Common myeloid progenitor, CD34-positive (primary cell): Measurements from ENCODE around the gene TRPT1.
A peak's percentile ranks its signal among the peaks of the same experiment; 100 is the strongest.

Experiments used
- CTCF ChIA-PET: fragments of 350-600 bp; sonication (Branson Sonifier 250); formaldehyde crosslinking; loops from one replicate; lab custom pipeline; 2021; ENCODE audit warnings: antibody characterized with exemption; lab: Charles Lee
- POLR2A ChIA-PET: fragments of 350-600 bp; sonication (Branson Sonifier 250); formaldehyde crosslinking; loops from one replicate; lab custom pipeline; 2021; ENCODE audit warnings: antibody characterized with exemption; lab: Charles Lee
- DNase-seq, 3 donors: peaks; one replicate each; pipeline versions ENCODE4 v3.0.0 to v3.0.0-alpha.2; 2013
- H3K27ac ChIP-seq, 2 experiments: 1 replicate in 1 of 2; 2 replicates in 1 of 2; pipeline ENCODE4 v1.7.0; 2013; ENCODE audit warnings: inconsistent platforms in 2 of 2, low read length in 2 of 2, mild to moderate bottlenecking in 2 of 2, low read depth in 1 of 2, moderate library complexity in 1 of 2; ENCODE audit not compliant: severe bottlenecking in 2 of 2, insufficient read depth in 1 of 2, poor library complexity in 1 of 2
- H3K27me3 ChIP-seq, 5 experiments: replicated peaks in 2 of 5; 1 replicate in 3 of 5; 2 replicates in 2 of 5; pipeline versions ENCODE4 v1.6.1 to v1.7.0; 2013; ENCODE audit warnings: low read length in 4 of 5, mild to moderate bottlenecking in 2 of 5, moderate library complexity in 2 of 5, inconsistent platforms in 1 of 5; ENCODE audit not compliant: insufficient read depth in 5 of 5, control insufficient read depth in 4 of 5
- H3K36me3 ChIP-seq, 4 experiments: 1 replicate in 2 of 4; 2 replicates in 2 of 4; pipeline versions ENCODE4 v1.6.1 to v1.7.0; 2013; ENCODE audit warnings: low read length in 3 of 4, control low read depth in 1 of 4, mild to moderate bottlenecking in 1 of 4; ENCODE audit not compliant: control insufficient read depth in 4 of 4, insufficient read depth in 4 of 4
- H3K4me1 ChIP-seq, 4 experiments: 1 replicate in 3 of 4; 2 replicates in 1 of 4; pipeline versions ENCODE4 v1.6.1 to v1.7.1; 2013; ENCODE audit warnings: low read length in 3 of 4, mild to moderate bottlenecking in 3 of 4, control low read depth in 1 of 4, inconsistent platforms in 1 of 4, moderate library complexity in 1 of 4; ENCODE audit not compliant: control insufficient read depth in 4 of 4, insufficient read depth in 4 of 4; ENCODE audit errors: control extremely low read depth in 1 of 4
- H3K4me3 ChIP-seq, 7 experiments: 1 replicate in 4 of 7; 2 replicates in 3 of 7; pipeline versions ENCODE4 v1.5.1 to v1.7.0; 2013; ENCODE audit warnings: mild to moderate bottlenecking in 7 of 7, low read length in 6 of 7, moderate library complexity in 6 of 7, inconsistent platforms in 2 of 7, low read depth in 2 of 7, control low read depth in 1 of 7; ENCODE audit not compliant: insufficient read depth in 4 of 7, control insufficient read depth in 1 of 7; ENCODE audit errors: extremely low read depth in 1 of 7
- H3K9me3 ChIP-seq, 5 experiments: 1 replicate in 4 of 5; 2 replicates in 1 of 5; pipeline versions ENCODE4 v1.6.1 to v1.7.1; 2013; ENCODE audit warnings: low read length in 4 of 5, mild to moderate bottlenecking in 2 of 5, inconsistent platforms in 1 of 5, low read depth in 1 of 5, moderate library complexity in 1 of 5; ENCODE audit not compliant: control insufficient read depth in 4 of 5, insufficient read depth in 2 of 5; ENCODE audit errors: control extremely low read depth in 1 of 5
- WGBS: methylation state at CpG from one replicate; pipeline ENCODE4 v1.1.5; 2013; ENCODE audit not compliant: insufficient coverage; 5-methylcytosine and 5-hydroxymethylcytosine counted together

TRPT1 gene

DNA sequence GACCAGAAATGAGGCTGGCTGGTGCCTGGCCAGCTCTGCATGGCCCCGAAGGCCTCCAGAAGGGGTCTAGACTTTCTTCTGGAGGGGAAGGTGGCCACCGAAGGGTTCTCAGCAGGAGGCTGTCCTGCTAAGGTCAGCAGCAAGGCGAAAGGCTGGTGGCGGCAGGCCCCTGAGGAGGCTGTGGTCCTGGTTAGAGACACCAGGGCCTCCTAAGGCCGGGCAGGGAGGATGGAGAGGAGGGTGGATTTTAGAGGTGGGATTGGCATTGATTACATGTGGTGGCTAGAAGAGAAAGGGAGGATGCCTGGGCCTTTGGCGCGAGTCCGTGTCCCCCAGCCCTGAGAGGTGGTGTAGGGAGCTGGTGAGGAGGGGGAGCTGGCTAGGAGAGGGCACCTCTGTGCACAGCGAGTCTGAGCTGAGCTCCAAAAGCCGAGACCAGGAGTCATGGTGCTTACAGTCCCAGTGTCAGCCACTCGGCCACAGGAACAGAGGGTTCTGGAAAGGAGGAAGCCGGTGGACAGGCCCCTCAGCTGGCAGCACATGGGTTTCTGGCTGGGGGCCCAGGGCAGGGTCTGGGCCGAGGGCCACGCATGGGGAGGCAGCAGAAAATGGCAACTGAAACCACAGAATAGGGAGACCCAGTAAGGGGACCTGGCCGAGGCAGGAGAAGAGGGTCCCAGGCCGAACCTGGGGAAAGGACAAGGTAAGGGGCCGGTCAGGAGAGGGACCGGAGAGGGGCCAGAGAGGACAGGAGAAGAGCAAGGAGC lies 17.0 kb downstream of the TRPT1 start:
- peak overlapping the region in 4 of 7 experiments; percentile 77 to 94 (median 90) for H3K4me3 ChIP-seq
- H3K27me3 ChIP-seq: no peaks in the 10 kb centered on the region
- CTCF ChIA-PET: interaction anchor here (1.6 to 15.6 kb wide), 7 partner anchors 11 to 94 kb away, joined by 7 to 321 read pairs (median 88); partner anchors contain the start of genes CATSPERZ, DNAJC4, ESRRA and FKBP2
- no peaks in the 10 kb centered on the region for H3K9me3 ChIP-seq
- DNase-seq: no peak
- H3K4me1 ChIP-seq: peaks cover 5 to 55% (median 52%) of the 10 kb centered on the region in 4 experiments
- H3K36me3 ChIP-seq: peaks cover 9 to 55% (median 37%) of the 10 kb centered on the region in 4 experiments
- WGBS: 77% methylated on average over 17 of the region's 18 CpGs
- H3K27ac ChIP-seq: peak overlapping the region; percentile 89 to 95
- POLR2A ChIA-PET: interaction anchor here (1.2 to 5.3 kb wide), 4 partner anchors 8 to 96 kb away, joined by 4 to 74 read pairs (median 27); partner anchors contain the start of genes ESRRA, FKBP2 and PPP1R14B

GRCh38 chr11:64208086-64208795 lies 17.7 kb downstream of the TRPT1 start:
- Histone ChIP-seq H3K36me3 (peaks cover 9 to 58% (median 41%) of the 10 kb centered on the region in 4 experiments), H3K4me1 (peaks cover 5 to 55% (median 53%) of the 10 kb centered on the region in 4 experiments), H3K27me3 (no peaks in the 10 kb centered on the region), H3K27ac (peak overlapping the region; percentile 89 to 95), H3K9me3 (no peaks in the 10 kb centered on the region), H3K4me3 (peak overlapping the region; percentile 36 to 94 (median 84))
- ChIA-PET POLR2A (interaction anchor here (0.6 to 5.9 kb wide), 11 partner anchors 9 to 109 kb away, joined by 3 to 74 read pairs (median 20); partner anchors contain the start of genes DNAJC4, ESRRA, FKBP2 and NUDT22), CTCF (interaction anchor here (1.1 to 15.6 kb wide), 9 partner anchors 12 to 123 kb away, joined by 5 to 321 read pairs (median 58); partner anchors contain the start of genes CATSPERZ, DNAJC4, ESRRA and FKBP2)
- no peak for DNase-seq
- WGBS: 45% methylated on average over 20 of the region's 23 CpGs

- POLR2A ChIA-PET: interaction anchor here (0.6 to 5.9 kb wide), 11 partner anchors 10 to 110 kb away, joined by 3 to 74 read pairs (median 20); partner anchors contain the start of genes DNAJC4, ESRRA, FKBP2 and NUDT22
- H3K27me3 ChIP-seq: no peaks in the 10 kb centered on the region
- H3K4me1 ChIP-seq: peaks cover 5 to 55% (median 53%) of the 10 kb centered on the region in 4 experiments
- WGBS: 0% methylated on average over 20 of the region's 30 CpGs
- CTCF ChIA-PET: interaction anchor here (1.1 to 15.6 kb wide), 17 partner anchors 13 to 151 kb away, joined by 3 to 321 read pairs (median 15); partner anchors contain the start of genes CATSPERZ, DNAJC4, ESRRA and FKBP2
- DNase-seq: peak; percentile 91 to 98 (median 96)
- peak overlapping the region; percentile 89 to 95 for H3K27ac ChIP-seq
- no peaks in the 10 kb centered on the region for H3K9me3 ChIP-seq
- peaks cover 12 to 63% (median 45%) of the 10 kb centered on the region in 4 experiments for H3K36me3 ChIP-seq
- H3K4me3 ChIP-seq: peak overlapping the region; percentile 48 to 94 (median 84)
Measured at GRCh38 chr11:64207256-64208085, 18.5 kb downstream of the TRPT1 start.

GRCh38 chr11:64206457-64207255 lies 19.3 kb downstream of the TRPT1 start, which contains the start of gene FERMT3:
Gene FERMT3, plus strand, starts transcription at chr11:64206721. Its CDS starts 644 bp downstream, at chr11:64207365.
- Histone ChIP-seq H3K9me3 (no peaks in the 10 kb centered on the region), H3K4me3 (peak within 1 kb of the TSS; percentile 48 to 94 (median 84)), H3K4me1 (peaks cover 5 to 55% (median 53%) of the 10 kb centered on the region in 4 experiments), H3K27me3 (no peaks in the 10 kb centered on the region), H3K27ac (peak within 1 kb of the TSS; percentile 89 to 95), H3K36me3 (peaks cover 6 to 61% (median 42%) of the 10 kb centered on the region in 4 experiments)
- ChIA-PET CTCF (interaction anchor here (0.6 to 15.6 kb wide), 23 partner anchors 11 to 205 kb away, joined by 3 to 321 read pairs (median 10); partner anchors contain the start of genes CATSPERZ, DNAJC4, ESRRA and FKBP2), POLR2A (interaction anchor here (0.7 to 5.9 kb wide), 14 partner anchors 10 to 111 kb away, joined by 3 to 74 read pairs (median 16); partner anchors contain the start of genes DNAJC4, ESRRA, FKBP2 and NUDT22)
- DNase-seq: peak; percentile 82 to 95 (median 93)
- under 1% methylated on average over 22 of the region's 27 CpGs for WGBS

GRCh38 chr11:64204464-64204989 lies 21.5 kb downstream of the TRPT1 start:
- peak overlapping the region in 1 of 7 experiments; percentile 1 for H3K4me3 ChIP-seq
- H3K9me3 ChIP-seq: no peaks in the 10 kb centered on the region
- no peaks in the 10 kb centered on the region for H3K27me3 ChIP-seq
- peak; percentile 95 to 98 (median 96) for DNase-seq
- CTCF ChIA-PET: interaction anchor here (0.6 to 15.6 kb wide), 25 partner anchors 8 to 154 kb away, joined by 3 to 321 read pairs (median 10); partner anchors contain the start of genes CATSPERZ, DNAJC4, ESRRA and FKBP2
- POLR2A ChIA-PET: interaction anchor here (0.7 to 5.9 kb wide), 7 partner anchors 13 to 1628 kb away, joined by 3 to 74 read pairs (median 6); partner anchors contain the start of genes FKBP2 and PPP1R14B
- 0% methylated on average over 2 of the region's 7 CpGs for WGBS
- no peak overlapping the region for H3K27ac ChIP-seq
- peaks cover 5 to 55% (median 53%) of the 10 kb centered on the region in 4 experiments for H3K4me1 ChIP-seq
- H3K36me3 ChIP-seq: peaks cover 8 to 59% (median 40%) of the 10 kb centered on the region in 4 experiments
